ENCODE data around the gene FKBP3.

- TF ChIP-seq CTCF (IDR thresholded peaks at IDR 0.05; ENCODE audit: insufficient read depth, low read length, poor library complexity, severe bottlenecking) (no peak), EZH2phosphoT487 (conservative IDR thresholded peaks at IDR 0.05; ENCODE audit: low read length) (no peak)
Measured at GRCh38 chr14:45072126-45072525, 62.2 kb downstream of the FKBP3 start.

Data from SU-DHL-6 (cell line).